ENCODE data around the gene FDX2. TPM values are rescaled to one million over a fixed set of nuclear protein-coding genes. Genes with fewer than 3 reads are reported as not detected.

The FDX2 gene
- total RNA-seq, 1 donor from 2014 or later: 9.1 TPM

- peak; percentile 99 for DNase-seq
Observed at GRCh38 chr19:10332965-10333757, 17.3 kb upstream of the FDX2 start, which contains the start of gene RAVER1. TSS of gene RAVER1 (minus strand) at chr19:10333529. CDS start at chr19:10333507, 22 bp downstream.

DNA sequence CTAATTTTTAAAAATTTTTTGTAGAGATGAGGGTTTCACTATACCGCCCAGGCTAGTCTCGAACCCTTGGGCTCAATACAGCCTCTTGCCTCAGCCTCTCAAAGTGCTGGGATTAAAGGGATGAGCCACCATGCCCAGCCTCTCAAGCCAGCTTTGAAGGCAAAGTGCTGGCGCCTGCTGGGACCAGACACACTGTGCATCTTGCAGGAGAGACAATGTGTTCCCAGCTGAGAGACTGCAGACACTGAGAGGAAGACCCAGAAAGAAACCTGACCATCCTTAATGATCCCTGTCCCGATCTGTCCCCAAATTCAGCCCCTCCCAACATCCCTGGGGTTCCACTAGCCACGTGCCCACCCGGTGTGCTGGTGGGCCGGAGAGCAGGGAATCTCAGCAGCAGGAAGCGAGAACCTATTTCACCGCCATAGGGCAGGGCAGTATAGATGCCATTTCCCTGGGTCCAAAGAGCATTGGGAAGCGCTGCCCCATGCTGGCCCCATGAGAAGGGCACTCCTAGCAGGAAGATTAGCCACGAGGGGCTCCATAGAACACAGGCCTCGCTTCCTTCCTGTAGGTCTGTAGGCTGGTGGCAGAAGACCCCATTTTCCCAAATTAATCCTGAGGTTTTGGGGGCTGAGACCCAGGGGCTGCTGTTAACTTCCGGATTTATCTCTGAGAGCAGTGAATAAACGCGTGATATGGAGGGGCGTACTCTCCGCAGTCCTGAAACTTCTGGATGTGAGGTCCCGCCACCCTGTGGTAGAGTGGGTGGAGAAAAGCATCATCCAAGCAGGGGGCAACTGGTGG, 16.5 kb upstream of the FDX2 start:
- no peak for DNase-seq

DNA sequence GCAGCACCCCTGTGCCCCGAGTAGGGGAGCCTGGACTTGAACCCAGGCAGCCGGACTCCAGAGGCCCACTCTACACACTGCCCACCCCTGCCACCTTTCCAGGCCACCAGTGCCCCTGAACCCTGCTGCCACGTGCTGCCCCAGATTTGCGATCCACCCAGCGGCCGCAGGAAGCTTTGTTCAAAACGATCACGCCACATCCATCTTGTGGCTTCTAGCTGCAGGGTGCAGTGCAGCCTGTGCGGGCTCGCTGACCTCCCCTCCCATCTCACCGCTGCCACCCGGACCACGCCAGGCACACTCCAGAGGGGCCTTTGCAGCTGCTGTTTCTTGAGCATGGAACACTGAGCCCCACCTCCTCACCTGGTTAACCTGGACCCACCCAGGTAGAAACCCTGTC, 13.7 kb upstream of the FDX2 start:
- no peak for DNase-seq

- no peak for DNase-seq
Observed at GRCh38 chr19:10328558-10329429, 13.0 kb upstream of the FDX2 start.

- no peak for DNase-seq
Observed at GRCh38 chr19:10327793-10328192, 12.0 kb upstream of the FDX2 start.

DNA sequence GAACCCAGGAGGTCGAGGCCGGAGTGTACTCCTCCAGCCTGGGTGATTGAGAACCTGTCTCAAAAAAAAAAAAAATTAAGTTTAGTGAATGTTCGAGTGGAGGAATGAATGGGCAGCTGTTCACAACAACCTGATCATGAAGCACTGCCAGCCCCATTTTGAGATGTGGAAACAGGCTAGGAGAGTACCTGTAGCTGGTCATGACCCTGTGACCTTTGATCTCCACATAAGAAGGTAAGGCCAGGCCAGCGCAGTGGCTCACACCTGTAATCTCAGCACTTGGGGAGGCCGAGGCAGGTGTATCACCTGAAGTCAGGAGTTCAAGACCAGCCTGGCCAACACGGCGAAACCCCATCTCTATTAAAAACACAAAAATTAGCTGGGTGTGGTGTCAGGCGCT, 9.9 kb upstream of the FDX2 start:
- no peak for DNase-seq

GRCh38 chr19:10321874-10322835, 6.3 kb upstream of the FDX2 start:
- DNase-seq: no peak

DNA sequence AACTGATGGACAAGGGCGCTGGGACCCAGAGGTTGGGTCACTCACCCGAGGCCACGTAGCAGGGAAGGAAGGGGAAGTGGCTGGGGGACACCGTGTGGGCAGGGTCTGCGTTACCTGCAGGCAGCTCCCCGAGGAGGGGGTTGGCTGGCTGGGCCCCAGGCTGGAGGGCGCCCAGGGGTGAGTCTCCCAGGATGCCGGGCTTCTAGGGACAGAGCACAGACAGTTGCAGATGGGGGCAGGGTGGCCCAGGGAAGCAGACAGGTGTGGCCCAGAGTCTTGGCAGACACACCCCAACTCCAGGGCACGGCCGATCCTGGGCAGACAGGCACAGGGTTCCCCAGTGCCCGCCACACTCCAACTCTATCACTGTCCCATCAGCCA, 5.6 kb upstream of the FDX2 start:
- no peak for DNase-seq

DNA sequence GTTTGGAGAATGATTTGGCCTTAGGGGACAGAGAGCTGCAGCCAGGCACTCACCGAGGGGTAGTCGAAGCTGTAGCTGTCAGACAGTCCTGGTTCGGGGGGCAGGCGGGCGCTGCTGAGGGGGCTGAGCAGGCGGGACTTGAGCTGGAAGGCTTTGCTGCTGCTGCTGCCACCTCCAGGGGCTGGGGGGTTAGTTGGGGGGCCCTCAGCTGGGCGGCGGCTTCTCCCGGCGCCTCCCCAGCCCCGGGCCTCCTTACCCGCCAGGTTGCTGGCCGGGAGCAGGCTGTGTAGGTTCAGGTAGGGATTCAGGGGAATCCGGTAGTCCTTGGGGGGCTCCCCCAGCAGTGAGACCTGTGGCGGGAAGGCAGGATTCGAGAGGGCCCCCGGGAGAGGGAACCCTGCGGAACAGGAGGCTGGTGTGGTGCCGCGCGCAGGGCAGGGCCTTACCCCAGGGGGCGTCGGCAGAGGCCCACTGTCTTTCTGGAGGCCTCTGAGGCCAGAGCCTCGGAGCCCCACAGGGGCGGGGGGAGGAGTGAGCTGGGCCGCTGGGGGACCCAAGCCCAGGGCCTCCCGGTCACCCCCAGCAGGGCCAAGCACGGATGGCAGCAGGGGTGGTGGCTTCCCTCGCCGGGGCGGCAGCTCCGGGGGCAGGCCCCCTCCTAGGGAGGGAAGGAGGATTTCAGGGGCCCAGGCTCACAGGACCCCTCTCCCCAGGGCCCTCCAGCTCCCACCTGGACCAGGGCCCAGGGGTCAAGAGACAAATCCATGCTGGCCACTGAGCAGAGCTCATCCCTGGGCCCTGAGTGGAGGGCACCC, 5.0 kb upstream of the FDX2 start:
- DNase-seq: no peak

DNA sequence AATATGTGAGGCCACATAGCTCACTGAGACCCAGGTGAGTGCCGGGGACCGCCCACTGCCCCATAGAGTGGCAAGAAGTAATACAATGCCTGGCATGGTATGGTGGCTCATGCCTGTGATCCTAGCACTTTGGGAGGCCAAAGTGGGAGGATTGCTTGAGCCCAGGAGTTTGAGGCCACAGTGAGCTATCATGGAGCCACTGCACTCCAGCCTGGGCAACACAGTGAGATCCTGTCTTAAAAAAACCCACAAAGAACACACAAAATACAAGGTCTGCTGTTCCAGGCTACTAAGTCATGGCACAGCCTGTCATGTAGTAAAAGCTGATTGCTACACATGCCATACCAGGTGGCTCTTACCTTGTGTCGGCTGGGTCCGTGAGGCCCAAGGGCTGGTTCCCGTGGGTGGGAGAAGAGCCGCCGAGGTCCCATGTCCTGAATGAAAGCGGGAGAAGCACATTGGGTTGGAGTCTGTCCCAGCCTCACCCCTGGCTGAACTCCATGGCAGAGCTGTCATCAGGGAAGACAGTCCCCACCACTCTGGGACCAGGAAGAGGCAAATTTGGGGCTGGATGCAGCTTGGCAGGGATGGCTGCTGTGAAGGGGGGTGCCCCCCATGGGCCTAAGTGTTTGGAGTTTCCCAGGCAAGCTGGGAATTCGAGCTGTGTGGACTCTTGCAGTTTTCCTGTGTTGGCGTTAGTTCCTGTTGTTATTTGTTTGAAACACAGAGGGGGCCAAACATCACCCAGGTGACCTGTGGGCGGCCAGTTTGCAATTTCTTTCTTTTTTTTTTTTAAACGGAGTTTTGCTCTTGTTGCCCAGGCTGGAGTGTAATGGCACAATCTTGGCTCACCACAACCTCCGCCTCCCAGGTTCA, 3.2 kb upstream of the FDX2 start:
- DNase-seq: no peak

DNA sequence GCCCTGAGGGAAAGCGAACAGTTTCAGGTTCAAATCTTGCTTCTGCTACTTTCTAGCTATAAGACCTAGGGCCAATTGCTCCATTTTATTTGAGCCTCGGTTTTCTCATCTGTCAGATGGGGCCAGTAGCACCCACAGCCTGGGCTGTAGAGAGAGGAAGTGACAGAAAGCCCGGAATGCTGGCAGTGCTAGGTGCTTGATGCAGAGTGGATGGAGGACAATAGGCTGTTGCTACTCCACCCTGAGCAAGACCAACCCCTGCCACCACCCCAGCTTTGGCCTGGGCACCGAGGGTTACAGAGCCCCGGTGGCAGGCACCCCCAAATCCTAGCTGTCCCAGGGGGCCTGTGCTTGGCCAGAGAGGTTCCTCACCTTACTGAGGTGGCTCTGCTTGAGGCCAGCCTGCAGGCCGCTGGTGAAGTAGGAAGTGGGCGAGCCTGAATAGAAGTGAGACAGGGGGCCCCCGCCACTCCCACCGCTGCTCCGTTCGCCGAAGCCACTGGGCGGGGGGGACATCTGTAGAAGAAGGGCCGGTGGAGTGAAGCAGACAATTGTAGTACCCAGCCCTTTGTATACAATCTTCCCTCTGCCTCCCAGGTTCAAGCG, 2.1 kb upstream of the FDX2 start:
- no peak for DNase-seq

- no peak for DNase-seq
Observed at GRCh38 chr19:10317045-10317856, 1.4 kb upstream of the FDX2 start.

DNA sequence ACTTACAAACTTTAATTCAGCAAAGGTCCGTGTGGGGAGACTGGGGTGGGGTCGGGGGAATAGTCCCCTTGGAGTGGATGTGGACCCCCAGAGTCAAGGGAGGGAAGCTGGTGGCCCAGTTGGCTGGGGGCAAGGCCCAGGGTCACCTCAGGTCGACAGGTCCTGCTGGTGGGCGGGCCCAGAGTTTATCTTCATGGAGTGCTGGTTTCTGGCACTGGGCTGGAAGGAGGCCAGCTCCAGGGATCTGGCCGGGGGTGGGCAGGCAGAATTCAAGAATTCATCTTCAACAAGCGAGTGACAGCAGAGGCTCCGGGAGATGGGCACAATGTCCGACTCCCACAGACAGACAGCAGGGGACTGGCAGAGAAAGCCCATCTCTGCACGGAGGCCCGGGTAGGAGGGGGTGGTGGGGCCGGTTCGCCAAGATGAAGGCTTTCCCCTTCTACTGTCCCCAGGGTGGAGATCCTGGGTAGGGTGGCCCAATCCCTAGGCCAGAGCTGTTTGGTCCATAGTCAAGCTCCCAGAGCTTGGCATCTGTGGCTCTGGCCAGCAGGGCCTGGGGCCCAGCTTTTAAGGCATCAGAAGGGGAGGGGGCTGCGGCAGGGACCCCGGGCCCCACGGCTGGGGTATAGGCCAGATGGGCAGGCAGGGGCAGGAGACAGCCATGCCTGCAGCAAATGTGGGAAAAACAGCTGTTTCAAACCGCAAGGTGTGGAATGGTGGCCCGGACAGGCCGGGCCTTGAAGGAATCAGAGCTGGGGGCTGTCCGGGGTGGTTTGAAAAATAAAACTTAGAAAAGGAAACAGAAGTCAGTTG, 622 bp upstream of the FDX2 start:
- no peak for DNase-seq

GRCh38 chr19:10309423-10309822, 6.4 kb downstream of the FDX2 start, which contains the start of gene ZGLP1:
TSS of gene ZGLP1 (minus strand) at chr19:10309815.
- DNase-seq: no peak

- no peak for DNase-seq
Observed at GRCh38 chr19:10306327-10306726, 9.5 kb downstream of the FDX2 start.

DNA sequence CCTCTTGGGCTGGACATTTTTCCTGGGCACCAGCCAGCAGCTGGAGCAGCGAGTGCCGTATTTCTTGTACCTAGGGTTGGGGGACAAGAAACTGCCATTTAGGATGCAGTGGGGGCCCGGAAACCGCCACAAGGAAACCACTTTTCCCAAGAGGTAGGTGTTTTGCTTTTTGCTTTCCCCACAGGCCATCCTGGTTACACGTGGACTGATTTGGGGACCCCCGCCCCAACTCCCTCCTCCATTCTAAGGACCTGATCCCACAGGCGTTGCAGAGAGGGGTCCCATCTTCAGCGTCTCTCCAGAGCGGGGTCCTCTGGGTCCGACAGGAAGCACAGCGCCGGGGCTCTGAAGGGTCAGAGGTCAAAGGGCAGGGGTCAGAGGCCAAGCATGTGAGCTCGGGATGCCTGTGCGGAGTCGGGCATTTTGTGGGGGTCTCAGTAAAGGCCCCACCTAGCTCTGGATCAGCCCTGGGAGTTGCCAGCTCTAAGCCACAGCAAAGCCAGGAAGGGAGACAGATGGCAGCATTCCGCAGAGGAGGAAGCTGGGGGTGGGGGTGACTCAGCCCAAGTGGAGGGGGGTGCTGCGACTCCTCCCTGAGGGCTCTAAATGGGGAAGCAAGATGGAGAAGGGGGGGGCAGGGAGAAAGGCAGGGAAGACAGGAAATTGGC, 10.5 kb downstream of the FDX2 start:
- DNase-seq: no peak

Data from tongue (tissue), 2 donors.